GM08714 (cell line): ENCODE measurements around the gene ACER2.
"Not testable (repeated sequence)": the region's sequence is repeated elsewhere in the genome, so short reads cannot be mapped to it uniquely, and the experiment has no call there.

ENCODE experiments used
- H3K4me3 ChIP-seq: fragments of 200-500 bp; sonication (Bioruptor generic); 2 replicates; pipeline ENCODE4 v1.5.1; 2014; ENCODE audit warnings: mild to moderate bottlenecking, low read length, inconsistent platforms
- ZNF274 ChIP-seq: IDR thresholded peaks from 2 replicates; pipeline ENCODE4 v1.6.1; 2012; ENCODE audit warnings: mild to moderate bottlenecking, low read depth, low read length

Gene ACER2

DNA sequence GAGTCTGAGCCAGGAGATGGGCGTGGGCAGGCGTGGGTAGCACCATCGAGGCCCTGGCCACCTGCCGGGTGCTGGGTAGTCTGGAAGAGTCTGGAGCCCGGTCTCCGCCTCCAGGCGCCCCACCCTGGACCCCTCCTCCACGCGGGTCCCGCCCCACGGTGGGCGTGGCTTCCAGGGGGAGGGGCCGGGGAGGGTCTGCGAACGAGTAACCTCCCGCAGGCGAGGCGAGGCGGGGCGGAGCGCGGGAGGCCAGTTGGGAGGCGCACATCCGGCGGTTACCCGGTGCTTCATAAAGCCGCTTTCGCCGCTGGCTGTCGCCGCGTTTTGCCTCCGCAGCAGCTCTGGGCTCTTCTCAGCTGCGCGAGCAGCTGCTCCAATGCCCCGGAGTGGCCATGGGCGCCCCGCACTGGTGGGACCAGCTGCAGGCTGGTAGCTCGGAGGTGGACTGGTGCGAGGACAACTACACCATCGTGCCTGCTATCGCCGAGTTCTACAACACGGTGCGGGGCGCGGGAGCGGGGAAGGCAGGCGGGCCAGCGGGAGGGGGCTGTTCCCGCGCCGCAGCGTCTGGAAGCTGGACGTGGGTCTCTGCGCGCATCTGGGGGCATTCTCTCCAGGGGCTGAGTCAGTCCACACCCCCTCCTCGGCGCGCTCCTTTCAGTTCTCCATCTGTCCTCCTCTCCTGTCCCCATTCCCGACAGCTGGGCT, at the start of gene ACER2:
Gene ACER2, plus strand, starts transcription at position 317 of the 708 bp plus-strand sequence. Its CDS starts 76 bp downstream, at position 393.
- no peak for TF ChIP-seq ZNF274
- H3K4me3 ChIP-seq: peak within 1 kb of the TSS; percentile 74

DNA sequence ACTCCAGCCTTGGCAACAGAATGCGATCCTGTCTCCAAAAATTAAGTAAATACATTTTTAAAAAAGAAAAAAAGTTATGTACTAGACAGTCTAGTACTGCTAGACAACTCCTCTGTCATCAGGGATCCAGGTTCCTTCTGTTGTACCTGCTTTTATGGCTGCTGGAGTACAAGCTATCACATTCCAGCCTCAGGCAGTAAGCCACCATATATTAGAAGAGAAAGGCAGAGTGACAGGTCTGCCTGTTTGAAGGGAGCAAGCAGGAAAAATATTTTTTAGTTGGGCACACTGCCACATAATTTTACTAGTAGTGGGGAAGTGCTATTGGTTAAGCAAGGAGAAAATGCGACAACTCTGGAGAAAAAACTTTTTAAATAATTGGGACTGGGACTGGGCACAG, 39.7 kb upstream of the ACER2 start:
- no peak for TF ChIP-seq ZNF274
- H3K4me3 ChIP-seq: no peak overlapping the region

DNA sequence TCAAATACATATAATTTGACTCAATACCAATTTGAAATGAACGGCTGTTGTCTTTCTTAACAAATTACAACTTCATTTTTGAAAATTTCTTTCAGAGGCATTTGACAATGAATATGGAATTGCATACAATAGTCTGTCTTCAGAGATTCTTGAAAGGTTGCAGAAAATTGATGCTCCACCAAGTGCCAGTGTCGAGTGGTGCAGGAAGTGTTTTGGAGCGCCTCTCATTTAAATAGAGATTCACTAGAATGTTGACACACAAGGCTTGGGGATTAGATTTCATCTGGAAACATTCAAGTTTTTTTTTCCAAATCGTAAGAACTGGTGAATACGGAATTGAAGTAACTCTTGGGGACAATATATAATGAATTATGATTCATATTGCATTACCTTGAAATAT, 36.9 kb upstream of the ACER2 start:
- no peak for TF ChIP-seq ZNF274
- H3K4me3 ChIP-seq: no peak overlapping the region

DNA sequence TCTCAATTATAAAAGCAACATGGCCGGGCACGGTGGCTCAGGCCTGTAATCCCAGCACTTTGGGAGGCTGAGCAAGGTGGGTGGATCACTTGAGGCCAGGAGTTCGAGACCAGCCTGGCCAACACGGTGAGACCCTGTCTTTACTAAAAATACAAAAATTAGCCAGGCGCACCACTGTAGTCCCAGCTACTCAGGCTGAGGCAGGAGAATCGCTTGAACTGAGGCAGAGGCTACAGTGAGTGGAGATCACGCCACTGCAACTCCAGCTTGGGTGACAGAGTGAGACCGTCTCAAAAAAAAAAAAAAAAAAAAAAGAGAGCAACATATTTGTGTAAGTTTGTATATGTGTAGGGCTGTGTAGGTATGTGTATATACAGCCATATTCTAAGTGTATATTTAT, 36.2 kb upstream of the ACER2 start:
- TF ChIP-seq ZNF274: no peak
- H3K4me3 ChIP-seq: no peak overlapping the region

DNA sequence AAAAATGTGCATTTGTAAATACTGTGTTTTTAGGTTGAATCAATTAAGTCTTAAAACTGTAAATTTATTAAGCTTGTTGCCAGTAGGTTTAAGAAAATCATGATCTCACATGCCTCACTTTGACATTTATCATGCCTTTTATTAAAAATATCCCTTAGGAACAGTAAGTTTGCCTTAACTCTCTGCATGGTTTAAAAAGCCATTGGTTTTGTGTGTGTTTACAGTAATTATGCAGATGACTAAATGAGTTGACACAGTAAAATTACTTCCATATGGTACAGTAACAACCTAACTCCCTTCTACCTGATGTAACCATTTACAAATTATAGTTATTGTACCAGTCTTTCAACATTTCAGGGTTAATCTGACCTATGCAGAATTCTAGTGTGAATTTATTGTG, 35.3 kb upstream of the ACER2 start:
- TF ChIP-seq ZNF274: no peak
- H3K4me3 ChIP-seq: no peak overlapping the region

DNA sequence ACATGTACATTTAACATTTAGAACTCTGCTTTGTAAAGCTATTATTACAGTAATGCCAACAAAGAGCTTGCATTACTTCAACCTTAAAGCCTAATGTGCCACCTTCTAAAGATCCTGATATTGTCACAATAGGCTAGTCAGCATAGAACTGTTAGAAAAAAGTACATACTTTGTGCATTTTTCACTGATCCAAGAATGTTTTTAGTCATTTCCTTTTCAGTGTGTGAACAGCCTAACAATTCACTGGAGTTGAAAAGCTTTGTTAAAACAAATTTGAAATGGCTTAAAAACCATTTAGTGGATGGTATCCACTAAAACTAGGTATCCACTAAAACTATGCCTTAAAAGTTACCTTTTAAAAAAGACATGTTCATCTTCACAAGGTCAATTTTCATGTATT, 33.3 kb upstream of the ACER2 start:
- no peak for TF ChIP-seq ZNF274
- no peak overlapping the region for H3K4me3 ChIP-seq

DNA sequence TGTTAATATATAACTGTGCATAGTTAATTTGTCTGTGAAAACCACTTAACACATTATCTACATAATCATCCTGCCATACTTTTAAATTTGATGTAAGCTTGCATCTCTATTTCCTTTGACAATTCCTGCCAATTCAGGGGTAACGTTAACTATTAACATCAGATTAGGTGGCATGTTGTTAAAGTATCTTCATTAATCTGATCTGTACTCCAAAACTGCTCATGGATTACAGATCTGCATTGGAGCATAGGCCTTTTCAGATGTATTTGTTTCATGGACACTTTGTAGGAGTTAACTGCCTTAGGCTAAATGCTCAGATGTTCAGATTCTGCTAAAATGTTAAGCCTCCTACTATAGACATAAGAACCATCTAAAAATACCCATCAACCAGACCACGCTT, 31.9 kb upstream of the ACER2 start:
- H3K4me3 ChIP-seq: peak overlapping the region; percentile 100; the same call in 1 of the 2 replicates
- TF ChIP-seq ZNF274: no peak

DNA sequence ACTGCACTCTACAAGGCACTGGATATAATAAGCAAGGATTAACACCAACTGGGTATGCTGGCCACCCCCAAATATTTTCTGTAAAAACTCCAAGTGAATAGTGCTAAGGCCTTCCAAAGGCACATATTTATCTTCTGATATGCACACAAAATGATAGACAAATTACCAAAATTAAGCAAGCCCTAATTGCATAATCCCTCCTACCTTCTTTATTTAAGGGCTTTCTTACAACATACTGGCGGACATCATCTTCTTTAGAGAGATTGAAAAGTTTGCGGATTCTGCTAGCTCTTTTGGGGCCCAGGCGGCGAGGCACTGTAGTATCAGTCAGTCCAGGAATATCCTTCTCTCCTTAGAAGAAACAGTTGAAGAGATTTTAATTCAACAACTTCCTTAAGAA, 30.6 kb upstream of the ACER2 start:
- H3K4me3 ChIP-seq: peak overlapping the region; percentile 100
- no peak for TF ChIP-seq ZNF274

DNA sequence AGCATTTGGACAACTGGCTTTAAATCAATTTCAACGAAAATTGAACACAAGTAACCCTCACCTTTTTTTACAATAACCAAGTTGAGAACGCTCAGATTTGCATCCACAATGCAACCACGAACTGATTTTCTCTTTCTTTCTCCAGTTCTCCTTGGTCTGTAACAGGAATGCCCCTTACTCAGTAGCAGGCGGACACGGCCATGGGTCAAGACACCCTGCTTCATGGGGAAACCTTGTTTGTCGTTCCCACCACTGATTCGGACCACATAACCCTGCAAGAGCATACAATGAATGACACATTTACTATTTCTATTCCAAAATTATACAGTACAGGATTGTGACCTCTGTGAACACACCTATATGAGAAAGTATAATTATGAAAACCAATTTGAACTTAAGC, 30.2 kb upstream of the ACER2 start:
- no peak for TF ChIP-seq ZNF274
- peak overlapping the region; percentile 100 for H3K4me3 ChIP-seq

DNA sequence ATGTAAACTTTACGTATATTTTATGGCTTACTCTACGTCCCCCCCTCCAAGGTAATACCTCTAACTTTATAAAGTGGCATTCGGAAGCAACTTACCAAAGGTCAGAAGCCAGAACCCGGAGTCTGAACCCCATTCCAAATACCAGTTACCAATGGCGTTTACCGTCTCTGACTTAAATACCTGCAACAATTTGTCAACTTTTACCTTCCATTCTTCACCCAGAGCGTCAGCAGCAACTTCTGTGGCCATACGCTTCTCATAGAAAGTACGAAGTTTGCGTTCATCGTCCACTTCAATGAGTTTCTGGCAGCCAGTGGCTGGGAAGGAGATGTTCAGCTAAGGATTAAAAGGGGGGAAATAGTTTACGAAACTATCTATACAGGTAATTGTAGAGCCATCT, 29.5 kb upstream of the ACER2 start:
- H3K4me3 ChIP-seq: peak overlapping the region; percentile 100
- TF ChIP-seq ZNF274: no peak

DNA sequence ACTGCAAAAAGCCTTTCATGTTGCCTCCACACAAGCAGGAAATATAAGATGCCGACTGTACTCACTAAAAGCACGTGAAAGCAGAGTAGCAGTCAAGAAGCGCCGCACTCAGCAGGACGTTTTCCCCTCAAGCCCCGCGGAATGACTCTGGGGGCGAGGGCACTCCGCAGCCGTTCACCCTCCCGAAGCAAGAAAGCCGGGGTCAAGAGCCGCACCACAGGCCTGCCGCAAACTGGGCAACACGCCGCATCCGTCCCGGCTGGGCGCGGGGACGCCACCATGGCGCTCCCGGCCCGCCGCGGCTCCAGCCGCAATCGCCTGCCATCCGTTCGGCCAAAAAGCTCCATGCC, 29.1 kb upstream of the ACER2 start:
- no peak for TF ChIP-seq ZNF274
- H3K4me3 ChIP-seq: peak overlapping the region; percentile 100

DNA sequence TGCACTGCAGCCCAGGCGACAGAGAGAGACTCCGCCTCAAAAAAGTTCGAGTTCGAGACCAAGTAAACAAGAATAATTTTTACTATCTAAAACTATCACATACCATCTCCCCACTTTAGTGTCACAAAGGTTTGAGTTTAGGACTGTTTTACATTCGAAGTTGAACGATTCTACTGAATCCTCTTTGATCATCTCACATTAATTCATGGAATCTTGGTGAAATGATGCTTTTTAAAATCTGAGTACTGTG, 28.1 kb upstream of the ACER2 start:
- no peak for TF ChIP-seq ZNF274
- peak overlapping the region; percentile 100 for H3K4me3 ChIP-seq

DNA sequence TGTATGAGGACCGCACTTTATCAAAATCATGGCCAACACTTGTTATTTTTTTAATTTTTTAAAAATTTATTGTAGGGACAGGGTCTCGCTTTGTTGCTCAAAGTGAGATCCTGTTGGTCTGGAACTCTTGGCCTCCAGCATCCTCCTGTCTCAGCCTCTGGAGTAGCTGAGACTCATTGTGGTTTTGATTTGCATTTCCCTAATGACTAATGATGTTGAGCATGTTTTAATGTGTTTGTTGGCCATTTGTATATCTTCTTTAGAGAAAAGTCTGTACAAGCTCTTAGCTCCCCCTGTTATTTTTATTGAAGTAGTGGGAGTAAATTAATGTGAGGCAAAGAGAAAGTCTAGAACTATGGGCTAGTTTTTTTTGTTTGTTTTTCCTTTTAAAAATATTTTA, 27.2 kb upstream of the ACER2 start:
- no peak overlapping the region for H3K4me3 ChIP-seq
- no peak for TF ChIP-seq ZNF274

DNA sequence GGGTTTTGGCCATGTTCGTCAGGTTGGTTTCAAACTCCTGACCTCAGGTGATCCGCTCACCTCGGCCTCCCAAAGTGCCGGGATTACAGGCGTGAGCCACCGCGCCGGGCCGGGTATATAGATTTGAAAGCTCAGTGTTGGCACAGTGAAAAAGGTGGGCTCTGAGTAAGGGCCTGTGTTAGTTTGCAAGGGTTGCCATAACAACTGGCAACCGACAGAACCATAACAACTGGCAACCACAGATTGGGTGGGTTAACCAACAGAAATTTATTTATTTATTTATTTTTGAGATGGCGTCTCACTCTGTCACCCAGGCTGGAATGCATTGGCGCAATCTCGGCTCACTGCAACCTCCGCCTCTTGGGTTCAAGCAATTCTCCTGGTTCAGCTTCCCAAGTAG, 23.6 kb upstream of the ACER2 start:
- H3K4me3 ChIP-seq: not testable (repeated sequence)

DNA sequence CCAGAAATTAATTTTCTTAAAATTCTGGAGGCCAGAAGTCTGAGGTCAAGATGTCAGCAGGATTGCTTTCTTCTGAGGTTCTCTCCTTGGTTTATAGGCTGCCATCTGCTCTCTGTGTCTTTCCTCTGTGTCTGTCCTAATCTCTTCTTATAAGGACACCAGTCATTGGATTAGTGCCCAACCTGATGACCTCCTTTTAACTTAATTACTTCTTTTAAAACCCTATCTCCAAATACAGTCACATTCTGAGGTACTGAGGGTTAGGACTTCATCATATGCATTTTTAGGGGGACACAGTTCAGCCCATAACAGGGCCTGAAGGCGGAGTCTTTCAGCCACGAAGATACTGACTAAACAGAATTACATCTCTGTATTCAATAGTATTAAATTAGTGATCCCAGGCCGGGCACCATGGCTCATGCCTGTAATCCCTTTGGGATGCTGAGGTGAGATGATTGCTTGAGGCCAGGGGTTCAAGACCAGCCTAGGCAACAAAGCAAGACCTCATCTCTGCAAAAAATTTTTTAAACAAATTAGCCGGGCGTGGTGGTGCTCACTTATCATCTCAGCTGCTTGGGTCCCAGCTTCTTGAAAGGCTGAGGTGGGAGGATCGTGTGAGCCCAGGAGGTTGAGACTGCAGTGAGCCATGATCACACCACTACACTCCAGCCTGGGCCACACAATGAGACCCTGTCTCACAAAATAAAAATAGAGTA, 22.9 kb upstream of the ACER2 start:
- no peak overlapping the region for H3K4me3 ChIP-seq
- no peak for TF ChIP-seq ZNF274

DNA sequence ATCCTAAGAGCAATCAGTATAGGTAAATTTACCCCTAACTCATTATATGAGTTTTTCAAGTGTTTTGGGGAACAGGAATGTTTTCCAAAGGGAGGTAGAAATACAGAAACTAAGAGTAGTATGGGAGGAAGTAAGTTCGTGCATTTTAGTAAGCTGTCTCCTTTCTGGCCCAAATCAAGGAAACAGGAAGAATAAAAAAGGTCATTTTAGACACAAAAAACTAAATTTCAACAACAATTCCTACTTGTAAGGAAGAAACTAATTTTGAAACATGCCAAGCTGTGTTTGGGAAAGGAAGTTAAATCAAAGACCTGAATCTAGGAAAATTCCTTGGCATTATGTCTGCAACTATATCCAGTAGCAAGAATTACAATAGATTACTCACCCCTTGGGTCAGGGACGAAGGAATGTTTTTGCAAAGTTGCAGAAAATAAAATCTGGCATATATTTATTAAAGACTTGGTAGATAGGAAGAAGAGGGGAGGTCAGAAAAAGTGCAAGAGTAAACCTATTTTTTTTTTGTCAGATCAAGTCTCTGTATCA, 22.2 kb upstream of the ACER2 start:
- no peak overlapping the region for H3K4me3 ChIP-seq
- TF ChIP-seq ZNF274: no peak
